Neural progenitor cell (in vitro differentiated cells): ENCODE results near the gene CYB5R3. TPM values are rescaled to one million over a fixed set of nuclear protein-coding genes. Genes with fewer than 3 reads are reported as not detected.
A peak's percentile ranks its signal among the peaks of the same experiment; 100 is the strongest.

ENCODE experiments used
- DNase-seq: peaks from one replicate; pipeline ENCODE4 v3.0.0-alpha.2; 2016; ENCODE audit warnings: low spot score
- H2AFZ ChIP-seq: fragments of 200-600 bp; sonication (generic); replicated peaks from 2 replicates; pipeline ENCODE4 v1.6.1; 2016; ENCODE audit warnings: antibody characterized with exemption
- H3F3A ChIP-seq: fragments of 200-600 bp; sonication (generic); 2 replicates; pipeline ENCODE4 v1.6.1; 2016; ENCODE audit warnings: antibody characterized with exemption, low read depth
- H3K27ac ChIP-seq: fragments of 200-600 bp; sonication (generic); 2 replicates; pipeline ENCODE4 v1.5.1; 2016; ENCODE audit warnings: mild to moderate bottlenecking
- H3K27me3 ChIP-seq: fragments of 200-600 bp; sonication (generic); 2 replicates; pipeline ENCODE4 v1.6.1; 2016; ENCODE audit warnings: mild to moderate bottlenecking, moderate library complexity
- H3K36me3 ChIP-seq: fragments of 200-600 bp; sonication (generic); 2 replicates; pipeline ENCODE4 v1.5.1; 2016
- H3K4me1 ChIP-seq: fragments of 200-600 bp; sonication (generic); 2 replicates; pipeline ENCODE4 v1.6.1; 2016; ENCODE audit warnings: mixed run types
- H3K4me2 ChIP-seq: fragments of 200-600 bp; sonication (generic); 2 replicates; pipeline ENCODE4 v1.6.1; 2016
- H3K4me3 ChIP-seq: fragments of 200-600 bp; sonication (generic); 2 replicates; pipeline ENCODE4 v1.5.1; 2016
- H3K79me2 ChIP-seq: fragments of 200-600 bp; sonication (generic); 2 replicates; pipeline ENCODE4 v1.6.1; 2016; ENCODE audit warnings: low read depth
- H3K9ac ChIP-seq: fragments of 200-600 bp; sonication (generic); 2 replicates; pipeline ENCODE4 v1.6.1; 2016
- H3K9me3 ChIP-seq: fragments of 200-600 bp; sonication (generic); 2 replicates; pipeline ENCODE4 v1.5.1; 2016; ENCODE audit warnings: low read depth
- H4K20me1 ChIP-seq: fragments of 200-600 bp; sonication (generic); 2 replicates; pipeline ENCODE4 v1.6.1; 2016; ENCODE audit warnings: low read depth
- H3K27ac Mint-ChIP-seq: 3 replicates; pipeline ENCODE4 v1.8.0; 2021; ENCODE audit warnings: mixed read lengths
- H3K27me3 Mint-ChIP-seq: 2 replicates; pipeline ENCODE4 v1.8.0; 2022; ENCODE audit warnings: low read depth, mild to moderate bottlenecking, inconsistent platforms, moderate library complexity, mixed read lengths; ENCODE audit not compliant: insufficient read depth
- H3K36me3 Mint-ChIP-seq: 3 replicates; pipeline ENCODE4 v1.8.0; 2021; ENCODE audit warnings: mixed read lengths
- H3K4me1 Mint-ChIP-seq: 3 replicates; pipeline ENCODE4 v1.8.0; 2021; ENCODE audit warnings: mixed read lengths
- H3K4me3 Mint-ChIP-seq: 3 replicates; pipeline ENCODE4 v1.8.0; 2021; ENCODE audit warnings: mild to moderate bottlenecking, moderate library complexity, mixed read lengths
- H3K9me3 Mint-ChIP-seq: 3 replicates; pipeline ENCODE4 v1.8.0; 2020; ENCODE audit warnings: mixed read lengths
- CTCF ChIP-seq: fragments of 200-600 bp; sonication (generic); IDR thresholded peaks from 2 replicates; pipeline ENCODE4 v1.5.1; 2017; ENCODE audit warnings: antibody characterized with exemption, mild to moderate bottlenecking
- EZH2 ChIP-seq: fragments of 200-600 bp; sonication (generic); IDR thresholded peaks from 2 replicates; pipeline ENCODE4 v1.6.1; 2017; ENCODE audit warnings: antibody characterized with exemption, mild to moderate bottlenecking, moderate library complexity
- EZH2phosphoT487 ChIP-seq: fragments of 200-600 bp; sonication (generic); IDR thresholded peaks from 2 replicates; pipeline ENCODE4 v1.6.1; 2017; ENCODE audit warnings: antibody characterized with exemption
- total RNA-seq: library from RNA; depleted of rRNA; stranded (reverse); fragments of >200 nt; gene quantifications from 2 replicates; pipeline ENCODE4 v1.2.3, GENCODE V29; 2015; ENCODE audit warnings: low replicate concordance

CYB5R3 gene
- 21.6 and 61.5 TPM in 2 replicates for total RNA-seq

DNA sequence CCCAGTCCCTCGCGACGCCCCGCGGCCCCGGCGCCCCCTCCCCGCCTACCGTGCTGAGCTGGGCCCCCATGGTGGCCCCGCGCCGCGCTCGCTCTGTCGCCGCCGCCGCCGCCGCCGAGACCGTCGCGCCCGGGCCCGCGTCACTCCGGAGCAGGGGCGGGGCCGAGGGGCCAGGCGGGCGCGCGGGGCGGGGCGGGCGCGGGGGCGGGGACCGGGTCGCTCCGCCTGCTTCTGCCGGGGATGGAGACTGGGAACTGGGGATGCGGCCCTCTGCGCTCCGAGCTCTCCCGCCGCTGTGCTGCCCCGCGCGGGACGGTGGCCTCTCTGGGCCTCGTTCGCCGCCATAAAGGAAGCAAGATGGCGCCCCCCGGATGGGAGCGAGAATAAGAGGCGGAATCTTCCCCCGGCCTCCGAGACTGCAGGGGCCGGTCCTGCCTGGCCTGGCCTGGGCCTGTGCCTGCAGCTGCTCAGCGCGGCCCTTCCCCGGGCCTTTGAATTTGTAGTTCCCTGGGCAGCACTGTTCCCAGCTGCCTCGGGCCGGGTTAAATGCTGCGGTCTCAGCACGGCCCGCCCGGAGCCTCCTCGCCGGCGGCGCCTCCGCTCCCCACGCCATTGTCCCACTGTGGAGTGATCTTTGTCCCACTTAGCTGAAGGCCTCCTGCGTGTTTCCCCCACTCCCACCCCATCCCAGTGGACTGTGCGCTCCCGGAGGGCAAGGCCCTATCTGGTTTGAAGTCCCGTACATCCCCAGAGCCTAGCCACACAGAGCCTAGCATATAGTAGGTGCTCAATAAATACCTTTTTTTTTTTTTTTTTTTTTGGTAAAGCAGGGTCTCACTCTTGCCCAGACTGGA, at the start of gene CYB5R3:
TSS of gene CYB5R3 (minus strand) at position 147 of the 854 bp plus-strand sequence. CDS start at position 70, 77 bp downstream.
- Histone ChIP-seq H4K20me1 (peaks cover 41% of the 10 kb centered on the region), H3K27ac (no peak within 1 kb of the TSS), H3F3A (peaks cover 11% of the 10 kb centered on the region), H3K4me1 (peaks cover 5% of the 10 kb centered on the region), H3K9me3 (no peaks in the 10 kb centered on the region), H3K36me3 (no peaks in the 10 kb centered on the region), H3K9ac (peak within 1 kb of the TSS; percentile 92), H3K4me2 (peak within 1 kb of the TSS; percentile 93), H3K27me3 (no peaks in the 10 kb centered on the region), H3K4me3 (peak within 1 kb of the TSS; percentile 98), H3K79me2 (peaks cover 41% of the 10 kb centered on the region), H2AFZ (peak within 1 kb of the TSS; percentile 67)
- H3K9me3 Mint-ChIP-seq: no peaks in the 10 kb centered on the region
- DNase-seq: peak; percentile 93
- H3K27me3 Mint-ChIP-seq: peaks cover 4% of the 10 kb centered on the region
- H3K36me3 Mint-ChIP-seq: no peaks in the 10 kb centered on the region
- peak within 1 kb of the TSS; percentile 87 for H3K27ac Mint-ChIP-seq
- H3K4me1 Mint-ChIP-seq: peaks cover 18% of the 10 kb centered on the region
- TF ChIP-seq CTCF: no peak
- TF ChIP-seq EZH2phosphoT487: no peak
- no peak for TF ChIP-seq EZH2
- H3K4me3 Mint-ChIP-seq: peak within 1 kb of the TSS; percentile 98

DNA sequence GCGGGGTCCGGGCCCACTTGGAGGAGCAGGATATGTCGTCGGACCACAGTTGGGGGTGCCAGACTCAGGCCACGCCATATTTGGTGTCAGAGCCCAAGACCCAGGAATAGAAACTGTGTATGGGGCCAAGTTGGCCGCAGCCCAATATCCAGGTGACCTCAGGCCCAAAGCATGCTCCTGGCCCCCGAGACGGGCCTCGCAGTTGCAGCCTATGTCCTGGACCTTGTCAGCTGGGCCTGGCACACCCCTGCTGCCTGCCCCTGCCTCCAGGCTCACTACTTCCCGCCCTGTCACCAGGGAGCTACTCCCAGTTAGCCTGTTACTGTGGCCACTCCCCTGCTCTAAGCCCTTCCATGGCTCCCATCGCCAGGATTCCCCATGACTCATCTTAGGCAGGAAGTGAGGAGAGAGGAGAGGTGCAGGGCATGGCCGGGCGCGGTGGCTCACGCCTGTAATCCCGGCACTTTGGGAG, 48.4 kb upstream of the CYB5R3 start:
- Histone ChIP-seq H2AFZ (no peak overlapping the region), H3K9me3 (no peaks in the 10 kb centered on the region), H3K4me1 (no peaks in the 10 kb centered on the region), H3K4me2 (no peak overlapping the region), H3K27ac (no peak overlapping the region), H3K36me3 (no peaks in the 10 kb centered on the region), H3K27me3 (no peaks in the 10 kb centered on the region), H4K20me1 (peaks cover 10% of the 10 kb centered on the region), H3F3A (no peaks in the 10 kb centered on the region), H3K4me3 (no peak overlapping the region), H3K9ac (no peak overlapping the region), H3K79me2 (no peaks in the 10 kb centered on the region)
- H3K36me3 Mint-ChIP-seq: no peaks in the 10 kb centered on the region
- no peak overlapping the region for H3K27ac Mint-ChIP-seq
- DNase-seq: no peak
- H3K27me3 Mint-ChIP-seq: peaks cover 2% of the 10 kb centered on the region
- peaks cover 22% of the 10 kb centered on the region for H3K4me1 Mint-ChIP-seq
- no peak overlapping the region for H3K4me3 Mint-ChIP-seq
- TF ChIP-seq EZH2phosphoT487 (no peak), CTCF (no peak), EZH2 (no peak)
- no peaks in the 10 kb centered on the region for H3K9me3 Mint-ChIP-seq

GRCh38 chr22:42696331-42696967, 47.3 kb upstream of the CYB5R3 start:
- DNase-seq: no peak
- Mint-ChIP-seq H3K4me3 (peak overlapping the region; percentile 16), H3K27ac (no peak overlapping the region), H3K36me3 (no peaks in the 10 kb centered on the region), H3K27me3 (peaks cover 4% of the 10 kb centered on the region), H3K9me3 (no peaks in the 10 kb centered on the region), H3K4me1 (peaks cover 22% of the 10 kb centered on the region)
- no peak overlapping the region for H3K27ac ChIP-seq
- H3K9ac ChIP-seq: no peak overlapping the region
- no peak overlapping the region for H3K4me2 ChIP-seq
- TF ChIP-seq EZH2 (no peak), CTCF (no peak), EZH2phosphoT487 (no peak)
- H3K9me3 ChIP-seq: no peaks in the 10 kb centered on the region
- no peaks in the 10 kb centered on the region for H3F3A ChIP-seq
- H2AFZ ChIP-seq: no peak overlapping the region
- peaks cover 10% of the 10 kb centered on the region for H4K20me1 ChIP-seq
- H3K4me3 ChIP-seq: no peak overlapping the region
- H3K27me3 ChIP-seq: no peaks in the 10 kb centered on the region
- no peaks in the 10 kb centered on the region for H3K36me3 ChIP-seq
- no peaks in the 10 kb centered on the region for H3K4me1 ChIP-seq
- no peaks in the 10 kb centered on the region for H3K79me2 ChIP-seq
